COLO668 (cell line): ENCODE data around the gene SPATA6L.

ENCODE experiments used
- DNase-seq: peaks from one replicate; lab custom pipeline; 2025; ENCODE audit not compliant: unreplicated experiment; lab: John Stamatoyannopoulos, UW

Gene SPATA6L, protein sequence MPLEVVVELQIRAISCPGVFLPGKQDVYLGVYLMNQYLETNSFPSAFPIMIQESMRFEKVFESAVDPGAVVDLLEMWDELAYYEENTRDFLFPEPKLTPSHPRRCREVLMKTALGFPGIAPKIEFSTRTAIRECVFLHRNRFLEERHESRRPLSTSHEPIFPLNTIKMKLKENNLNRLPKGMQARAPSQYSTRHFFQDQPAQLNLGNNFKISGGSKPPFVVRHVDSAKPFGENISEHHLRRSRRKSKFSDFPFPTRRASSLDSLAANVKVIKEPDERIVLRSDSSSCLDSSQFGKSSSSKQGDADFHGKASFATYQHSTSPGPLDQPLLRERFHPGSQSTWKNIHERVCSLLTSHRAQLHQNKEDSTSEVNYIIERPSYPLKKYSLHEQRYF

GRCh38 chr9:4666042-4666699 is at the start of gene SPATA6L:
Gene SPATA6L, minus strand, starts transcription at chr9:4666480. Its CDS starts 230 bp downstream, at chr9:4666250.
- peak; percentile 86 for DNase-seq

DNA sequence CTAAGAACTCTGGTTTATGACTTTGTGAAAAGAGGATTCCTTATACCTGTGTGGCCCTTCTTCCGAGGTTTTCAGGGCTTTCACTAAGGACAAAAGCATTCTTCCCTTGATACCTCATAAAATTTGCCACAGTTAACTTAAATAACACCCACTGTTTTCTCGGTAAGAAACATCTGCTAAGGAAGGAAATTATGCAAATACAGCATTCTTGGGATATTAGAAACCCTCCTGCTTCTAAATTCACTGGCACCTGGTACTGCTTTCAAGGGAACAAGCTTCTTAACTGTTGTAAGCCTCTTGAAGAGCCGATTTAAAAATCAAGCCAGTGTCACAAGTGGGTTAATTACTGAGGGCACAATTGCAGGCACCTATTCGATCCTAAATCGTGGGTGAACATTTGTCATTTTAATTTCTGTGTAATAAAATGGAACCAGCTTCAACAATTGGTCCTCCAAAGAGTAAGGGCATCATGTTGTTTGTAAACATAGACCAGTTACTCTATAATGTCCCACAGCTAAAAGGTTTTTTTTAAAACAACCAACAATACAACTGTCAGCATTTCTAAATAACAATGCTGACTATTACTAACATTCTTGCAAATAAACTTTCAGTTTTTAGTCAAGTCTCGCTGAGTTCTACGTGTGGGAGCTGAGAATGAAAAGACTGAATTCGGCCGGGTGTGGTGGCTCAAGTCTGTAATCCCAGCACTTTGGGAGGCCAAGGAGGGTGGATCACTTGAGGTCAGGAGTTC is 48.2 kb upstream of the SPATA6L start:
- no peak for DNase-seq

- no peak for DNase-seq
These were observed 47.6 kb upstream of the SPATA6L start for GRCh38 chr9:4713849-4714248.

DNA sequence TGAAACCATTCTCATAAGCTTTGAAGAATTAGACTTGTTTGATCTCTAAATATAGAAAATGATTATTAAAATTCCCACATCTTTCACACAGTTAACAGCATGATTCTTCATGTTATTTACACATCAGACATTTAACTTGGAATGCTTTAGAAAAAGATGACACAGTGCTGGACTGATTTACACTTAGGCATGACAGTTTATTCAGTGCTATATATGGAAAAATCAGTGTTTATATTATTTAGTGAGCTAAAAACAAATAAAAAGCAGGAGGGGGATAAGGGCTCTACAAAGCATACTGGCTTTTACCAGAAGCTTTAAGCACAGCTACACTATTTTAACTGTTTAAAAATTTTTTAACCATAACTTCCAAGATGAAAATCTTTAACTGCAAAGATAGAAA is 43.1 kb upstream of the SPATA6L start:
- no peak for DNase-seq

DNA sequence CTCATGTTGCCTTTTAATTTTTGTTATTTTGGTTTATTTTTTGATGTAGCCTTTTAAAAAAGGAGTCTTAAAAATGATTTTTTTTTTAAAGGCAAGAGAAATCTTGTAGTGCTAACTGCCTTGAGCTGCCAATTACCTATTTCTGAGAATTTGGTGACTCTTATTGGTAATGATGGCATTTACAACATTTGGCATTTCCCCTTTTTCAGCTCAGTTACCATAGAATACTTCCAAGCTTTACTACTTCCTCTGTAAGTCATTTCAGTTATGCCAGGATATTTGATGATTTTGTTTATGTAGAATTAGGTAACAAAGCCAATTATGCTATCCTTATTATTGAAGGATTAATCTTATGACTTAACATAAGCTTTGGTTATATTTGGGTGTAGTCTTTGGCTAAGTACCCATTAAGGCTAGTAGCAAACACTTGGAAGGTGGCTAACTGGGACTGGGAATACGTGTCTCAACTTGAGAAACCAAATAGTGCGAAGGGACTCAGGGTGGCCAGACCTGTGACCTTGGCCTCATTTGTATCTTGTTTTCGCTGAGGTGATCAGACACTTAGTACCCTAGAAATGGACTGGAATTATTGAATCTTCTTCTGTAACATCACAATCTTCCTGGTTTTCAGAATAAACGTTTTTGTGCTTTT is 40.8 kb upstream of the SPATA6L start:
- no peak for DNase-seq

- DNase-seq, result no peak
These were observed 39.7 kb upstream of the SPATA6L start for GRCh38 chr9:4706021-4706420.

- no peak for DNase-seq
These were observed 37.8 kb upstream of the SPATA6L start for GRCh38 chr9:4704129-4704528.

- no peak for DNase-seq
These were observed 35.2 kb upstream of the SPATA6L start for GRCh38 chr9:4701526-4701925.

GRCh38 chr9:4700932-4701331 is 34.7 kb upstream of the SPATA6L start:
- no peak for DNase-seq

DNA sequence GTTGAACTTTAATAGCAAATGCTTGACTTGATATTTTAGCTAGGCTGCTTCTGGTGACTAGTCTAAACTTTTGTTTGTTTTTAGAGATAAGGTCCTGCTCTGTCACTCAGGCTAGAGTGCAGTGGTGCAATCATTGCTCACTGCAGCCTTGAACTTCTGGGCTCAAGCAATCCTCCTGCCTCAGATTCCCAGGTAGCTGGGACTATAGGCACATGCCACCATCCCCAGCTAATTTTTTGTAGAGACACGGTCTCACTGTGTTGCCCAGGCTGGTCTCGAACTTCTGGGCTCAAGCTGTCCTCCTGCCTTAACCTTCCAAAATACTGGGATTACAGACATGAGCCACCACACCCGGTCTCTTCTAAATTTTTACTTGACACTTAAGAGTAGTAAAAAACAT is 33.8 kb upstream of the SPATA6L start:
- no peak for DNase-seq

GRCh38 chr9:4691795-4692194 is 25.5 kb upstream of the SPATA6L start:
- no peak for DNase-seq

- no peak for DNase-seq
These were observed 23.9 kb upstream of the SPATA6L start for GRCh38 chr9:4690144-4690543.

- DNase-seq, result no peak
These were observed 23.4 kb upstream of the SPATA6L start for GRCh38 chr9:4689687-4690104.

DNA sequence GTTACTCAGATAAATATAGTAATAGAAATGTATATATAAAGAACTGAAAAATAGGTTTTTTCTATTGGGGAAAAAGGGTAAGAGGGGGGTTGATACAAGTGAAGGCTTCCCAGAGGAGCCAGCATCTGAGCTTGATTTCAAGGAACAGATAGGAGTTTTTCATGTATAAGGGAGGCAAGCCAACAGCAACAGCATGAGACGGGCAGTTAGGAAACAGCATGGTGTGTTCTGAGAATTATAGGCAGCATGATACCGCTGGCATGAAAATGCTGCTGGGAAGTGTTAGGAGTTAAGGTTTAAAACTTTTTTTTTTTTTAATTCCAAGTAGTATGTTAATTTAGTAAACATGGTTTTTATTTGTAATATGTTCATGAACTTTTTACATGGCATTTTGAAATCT is 22.7 kb upstream of the SPATA6L start:
- DNase-seq, result no peak

GRCh38 chr9:4686584-4686983 is 20.3 kb upstream of the SPATA6L start:
- DNase-seq, result no peak

GRCh38 chr9:4686112-4686511 is 19.8 kb upstream of the SPATA6L start:
- no peak for DNase-seq

DNA sequence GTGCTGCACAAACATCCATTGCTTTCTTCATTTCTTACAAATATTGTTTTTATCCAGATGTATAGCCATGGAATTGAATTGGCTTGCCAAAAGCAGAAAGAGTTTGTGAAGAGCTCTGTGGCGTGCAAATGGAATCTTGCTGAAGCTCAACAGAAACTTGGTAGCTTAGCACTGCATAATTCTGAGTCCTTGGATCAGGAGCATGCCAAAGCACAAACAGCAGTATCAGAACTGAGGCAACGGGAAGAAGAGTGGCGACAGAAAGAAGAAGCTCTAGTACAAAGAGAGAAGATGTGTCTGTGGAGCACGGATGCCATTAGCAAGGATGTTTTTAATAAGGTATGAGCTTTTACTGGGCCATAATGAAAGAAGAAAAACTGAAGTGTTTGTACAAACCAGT is 18.5 kb upstream of the SPATA6L start:
- DNase-seq, result no peak

DNA sequence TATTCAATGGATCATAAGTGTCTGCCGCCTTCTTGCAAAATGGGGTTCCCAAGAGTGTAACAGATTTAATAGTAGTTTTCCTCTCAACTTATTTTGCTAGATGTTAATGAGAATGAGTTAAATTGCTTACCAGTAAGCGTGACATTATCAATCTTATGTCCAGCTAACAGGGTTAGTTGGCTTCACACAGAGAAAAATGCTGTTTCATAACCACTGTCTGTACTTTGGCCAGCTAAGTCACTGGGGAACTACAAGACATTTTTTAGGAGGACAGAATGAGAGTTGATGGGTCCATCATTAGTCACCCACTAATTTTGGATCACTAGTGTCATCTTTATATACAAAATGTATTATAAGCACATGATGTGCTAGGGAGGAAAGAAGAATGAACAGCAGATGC is 14.5 kb upstream of the SPATA6L start:
- no peak for DNase-seq

DNA sequence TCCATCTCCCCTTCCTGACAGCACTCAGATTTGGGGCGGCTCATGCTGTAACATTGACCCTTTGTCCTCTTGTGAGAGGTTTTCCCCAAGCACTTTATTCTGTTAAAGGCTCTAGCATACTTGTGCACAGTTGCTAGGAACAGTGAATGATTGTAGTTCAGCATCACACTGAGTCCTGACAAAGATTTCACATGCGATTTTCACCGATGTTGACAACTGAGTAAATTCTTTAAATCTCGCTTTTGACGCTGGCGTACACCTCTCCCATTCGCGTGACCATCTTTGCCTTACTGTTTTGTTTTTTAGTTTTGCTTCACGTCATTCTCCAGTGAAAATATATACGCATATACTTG is 13.9 kb upstream of the SPATA6L start:
- DNase-seq, result no peak

- DNase-seq, result peak; percentile 96
These were observed 13.2 kb upstream of the SPATA6L start, which contains the start of gene CDC37L1 for GRCh38 chr9:4679268-4680172. Gene CDC37L1, plus strand, starts transcription at chr9:4679569. Its CDS starts 199 bp downstream, at chr9:4679768.
